Right atrium auricular region (tissue), 2 donors: ENCODE results near the gene COL11A2. TPM values are rescaled to one million over a fixed set of nuclear protein-coding genes. Genes with fewer than 3 reads are reported as not detected.

Experiments
- DNase-seq: peaks from one replicate; pipeline ENCODE4 v3.0.0-alpha.2; 2019; ENCODE audit warnings: low spot score
- H3K27ac ChIP-seq, 2 donors: fragments of 200-600 bp; sonication (generic); 1 replicate in 1 of 2; 2 replicates in 1 of 2; pipeline ENCODE4 v1.5.1; 2016 to 2019
- H3K27me3 ChIP-seq, 2 donors: fragments of 200-600 bp; sonication (generic); one replicate each; pipeline versions ENCODE4 v1.5.1 to v1.6.0; 2017 to 2019
- H3K36me3 ChIP-seq: fragments of 200-600 bp; sonication (generic); one replicate; pipeline ENCODE4 v1.5.1; 2016
- H3K4me1 ChIP-seq, 2 donors: fragments of 200-600 bp; sonication (generic); one replicate each; pipeline versions ENCODE4 v1.5.1 to v1.6.0; 2017 to 2019
- H3K4me3 ChIP-seq, 2 donors: fragments of 200-600 bp; sonication (generic); 1 replicate in 1 of 2; 2 replicates in 1 of 2; pipeline ENCODE4 v1.5.1; 2017 to 2019; ENCODE audit warnings: mild to moderate bottlenecking in 1 of 2, moderate library complexity in 1 of 2
- H3K9me3 ChIP-seq, 2 donors: fragments of 200-600 bp; sonication (generic); one replicate each; pipeline ENCODE4 v1.5.1; 2019
- total RNA-seq, 2 donors: library from RNA; depleted of rRNA; stranded (reverse); fragments of >200 nt; gene quantifications; one replicate each; pipeline ENCODE4 v1.1.0, GENCODE V29; 2016
- TF ChIP-seq, protein P1 (sequence below), 2 donors: fragments of 200-600 bp; sonication (generic); IDR thresholded peaks; one replicate each; pipeline ENCODE4 v1.5.1; 2019; ENCODE audit warnings: antibody characterized with exemption in 2 of 2

COL11A2 gene
- total RNA-seq, 2 donors from 2014 or later, result 0.63 to 1.5 TPM

GRCh38 chr6:33205191-33206026 is 13.1 kb upstream of the COL11A2 start:
- no peak for DNase-seq
- Histone ChIP-seq H3K27ac (peak overlapping the region; percentile 52 to 64), H3K4me1 (peaks cover 0 to 58% of the 10 kb centered on the region in 2 donors)

DNA sequence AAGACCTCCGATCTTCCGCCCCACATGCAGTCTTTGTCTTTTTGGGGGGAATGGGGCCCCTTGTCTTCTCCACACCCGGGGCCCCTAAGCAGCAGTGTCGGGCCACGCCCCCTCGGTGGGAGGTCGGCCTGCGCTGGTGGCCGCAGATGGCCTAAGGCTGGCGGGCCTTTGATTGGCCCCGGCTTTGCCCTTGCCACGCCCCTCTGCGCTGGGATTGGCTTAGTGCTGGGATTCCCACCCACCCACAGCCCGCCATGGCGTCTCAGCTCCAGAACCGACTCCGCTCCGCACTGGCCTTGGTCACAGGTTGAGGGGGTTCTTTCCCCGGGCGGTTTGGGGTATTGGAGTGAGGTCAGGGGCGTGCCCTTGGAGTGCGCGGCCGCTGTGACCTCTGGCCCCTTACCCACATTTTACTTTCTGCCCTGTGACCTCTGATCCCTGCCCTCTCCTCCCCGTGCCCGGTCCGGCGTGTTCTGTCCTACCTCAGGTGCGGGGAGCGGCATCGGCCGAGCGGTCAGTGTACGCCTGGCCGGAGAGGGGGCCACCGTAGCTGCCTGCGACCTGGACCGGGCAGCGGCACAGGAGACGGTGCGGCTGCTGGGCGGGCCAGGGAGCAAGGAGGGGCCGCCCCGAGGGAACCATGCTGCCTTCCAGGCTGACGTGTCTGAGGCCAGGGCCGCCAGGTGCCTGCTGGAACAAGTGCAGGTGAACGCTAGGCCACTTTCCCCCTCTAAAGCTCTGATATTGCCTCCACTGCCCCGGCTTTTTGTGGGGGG is 12.3 kb upstream of the COL11A2 start, which contains the start of gene HSD17B8:
HSD17B8 (plus strand) TSS at position 241 of the 776 bp plus-strand sequence; CDS start at position 255, 14 bp downstream.
- Histone ChIP-seq H3K27me3 (no peaks in the 10 kb centered on the region), H3K4me1 (peaks cover 0 to 60% of the 10 kb centered on the region in 2 donors), H3K36me3 (peaks cover 27% of the 10 kb centered on the region), H3K27ac (peak within 1 kb of the TSS; percentile 52 to 64), H3K9me3 (no peaks in the 10 kb centered on the region), H3K4me3 (peak within 1 kb of the TSS; percentile 60 to 66)
- TF ChIP-seq, protein P1, sequence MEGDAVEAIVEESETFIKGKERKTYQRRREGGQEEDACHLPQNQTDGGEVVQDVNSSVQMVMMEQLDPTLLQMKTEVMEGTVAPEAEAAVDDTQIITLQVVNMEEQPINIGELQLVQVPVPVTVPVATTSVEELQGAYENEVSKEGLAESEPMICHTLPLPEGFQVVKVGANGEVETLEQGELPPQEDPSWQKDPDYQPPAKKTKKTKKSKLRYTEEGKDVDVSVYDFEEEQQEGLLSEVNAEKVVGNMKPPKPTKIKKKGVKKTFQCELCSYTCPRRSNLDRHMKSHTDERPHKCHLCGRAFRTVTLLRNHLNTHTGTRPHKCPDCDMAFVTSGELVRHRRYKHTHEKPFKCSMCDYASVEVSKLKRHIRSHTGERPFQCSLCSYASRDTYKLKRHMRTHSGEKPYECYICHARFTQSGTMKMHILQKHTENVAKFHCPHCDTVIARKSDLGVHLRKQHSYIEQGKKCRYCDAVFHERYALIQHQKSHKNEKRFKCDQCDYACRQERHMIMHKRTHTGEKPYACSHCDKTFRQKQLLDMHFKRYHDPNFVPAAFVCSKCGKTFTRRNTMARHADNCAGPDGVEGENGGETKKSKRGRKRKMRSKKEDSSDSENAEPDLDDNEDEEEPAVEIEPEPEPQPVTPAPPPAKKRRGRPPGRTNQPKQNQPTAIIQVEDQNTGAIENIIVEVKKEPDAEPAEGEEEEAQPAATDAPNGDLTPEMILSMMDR (IDR thresholded peaks at IDR 0.05), result no peak
- DNase-seq, result peak; percentile 95

More at GRCh38 chr6:33205191-33206026, 13.1 kb upstream of the COL11A2 start:
- TF ChIP-seq, protein P1 (IDR thresholded peaks at IDR 0.05), result no peak
- Histone ChIP-seq H3K4me3 (peak overlapping the region; percentile 60 to 66), H3K27me3 (no peaks in the 10 kb centered on the region), H3K9me3 (no peaks in the 10 kb centered on the region), H3K36me3 (peaks cover 34% of the 10 kb centered on the region)

GRCh38 chr6:33204165-33204414 is 11.8 kb upstream of the COL11A2 start:
- H3K27ac ChIP-seq, result no peak overlapping the region
- TF ChIP-seq, protein P1 (IDR thresholded peaks at IDR 0.05), result no peak
- H3K27me3 ChIP-seq, result no peaks in the 10 kb centered on the region
- H3K4me3 ChIP-seq, result peak overlapping the region in 1 of 2 donors; percentile 66
- H3K4me1 ChIP-seq, result peaks cover 0 to 63% of the 10 kb centered on the region in 2 donors
- peaks cover 24% of the 10 kb centered on the region for H3K36me3 ChIP-seq
- no peak for DNase-seq
- H3K9me3 ChIP-seq, result no peaks in the 10 kb centered on the region

GRCh38 chr6:33203443-33204164 is 11.3 kb upstream of the COL11A2 start:
- DNase-seq, result no peak
- Histone ChIP-seq H3K9me3 (no peaks in the 10 kb centered on the region), H3K4me1 (peaks cover 0 to 62% of the 10 kb centered on the region in 2 donors), H3K27ac (no peak overlapping the region), H3K36me3 (peaks cover 24% of the 10 kb centered on the region), H3K4me3 (peak overlapping the region in 1 of 2 donors; percentile 66), H3K27me3 (no peaks in the 10 kb centered on the region)
- TF ChIP-seq, protein P1 (IDR thresholded peaks at IDR 0.05), result no peak

GRCh38 chr6:33202799-33203198 is 10.5 kb upstream of the COL11A2 start:
- no peak for DNase-seq
- H3K9me3 ChIP-seq, result no peaks in the 10 kb centered on the region
- H3K4me1 ChIP-seq, result peaks cover 0 to 69% of the 10 kb centered on the region in 2 donors
- TF ChIP-seq, protein P1 (IDR thresholded peaks at IDR 0.05), result no peak
- H3K27ac ChIP-seq, result no peak overlapping the region
- H3K36me3 ChIP-seq, result peaks cover 24% of the 10 kb centered on the region
- H3K4me3 ChIP-seq, result no peak overlapping the region
- H3K27me3 ChIP-seq, result no peaks in the 10 kb centered on the region
